GM12891 (cell line): ENCODE measurements around the gene NBDY.

Experiments
- PAX5 ChIP-seq: IDR thresholded peaks from 2 replicates; pipeline ENCODE4 v1.6.1; 2011; ENCODE audit warnings: low read length, moderate library complexity, mild to moderate bottlenecking; ENCODE audit not compliant: insufficient read depth, severe bottlenecking
- POLR2A ChIP-seq: IDR thresholded peaks from 2 replicates; pipeline ENCODE4 v1.6.1; 2011; ENCODE audit warnings: low read depth, low read length, control low read depth
- POLR2AphosphoS5 ChIP-seq: IDR thresholded peaks from 2 replicates; pipeline ENCODE4 v1.6.1; 2011; ENCODE audit warnings: low read depth, low read length, control low read depth

DNA sequence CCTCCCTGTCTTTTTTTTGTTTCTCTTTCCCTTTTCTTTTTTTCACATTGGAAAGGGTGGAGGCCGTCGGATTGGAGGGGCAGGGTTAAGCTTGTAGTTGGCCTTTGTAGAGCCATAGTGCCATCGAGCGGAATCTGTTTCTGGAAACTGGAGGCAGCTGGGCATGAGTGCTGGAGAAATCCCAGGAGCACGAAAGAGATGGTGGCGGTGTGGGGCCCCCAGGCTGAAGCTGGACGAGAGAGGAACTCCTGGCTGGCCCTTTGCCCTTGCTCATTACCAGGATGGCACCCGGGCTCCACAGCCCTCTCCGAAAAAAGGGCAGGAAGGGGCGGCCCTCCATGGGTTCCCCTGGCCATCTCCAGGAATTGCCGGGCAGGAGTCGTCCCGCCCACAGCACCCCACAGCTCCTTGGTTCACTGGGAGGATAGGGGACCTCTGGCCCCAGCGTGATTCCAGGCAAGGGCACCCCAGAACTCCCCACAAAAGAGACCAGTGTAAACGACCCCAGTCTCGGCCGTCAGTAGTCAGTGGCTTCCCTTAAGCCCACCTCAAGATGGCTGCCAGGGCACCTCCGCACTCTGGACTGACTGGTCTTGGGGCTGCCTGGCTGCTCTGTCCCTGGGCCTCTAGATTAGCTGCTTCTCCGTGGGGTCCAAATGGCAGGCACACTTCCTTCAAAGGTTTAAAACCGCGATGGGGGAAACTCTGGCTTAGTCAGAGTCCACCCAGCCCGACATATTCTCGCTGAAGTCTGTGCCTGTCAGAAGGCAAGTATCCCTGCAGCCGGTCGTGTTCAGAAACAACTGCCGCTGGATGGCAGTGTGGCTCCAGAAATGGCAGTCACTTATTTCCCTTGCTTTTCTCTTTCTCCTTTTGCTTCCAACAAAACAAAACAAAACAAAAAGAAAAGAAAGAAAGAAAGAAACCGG, 74.1 kb downstream of the NBDY start:
- no peak for TF ChIP-seq POLR2A
- TF ChIP-seq POLR2AphosphoS5: no peak
- TF ChIP-seq PAX5: no peak
